ENCODE data around the gene HIVEP2.

The HIVEP2 gene

GRCh38 chr6:142726616-142727015 lies 218.4 kb downstream of the HIVEP2 start:
- peaks cover 16 to 20% of the 10 kb centered on the region in 2 donors for H3K4me1 Mint-ChIP-seq
- no peaks in the 10 kb centered on the region for H3K9me3 Mint-ChIP-seq
- H3K4me3 Mint-ChIP-seq, result no peak overlapping the region
- ATAC-seq (replicated peaks) (no peak), DNase-seq (no peak)
- no peaks in the 10 kb centered on the region for H3K36me3 Mint-ChIP-seq
- no peak overlapping the region for H3K27ac Mint-ChIP-seq
- H3K27me3 Mint-ChIP-seq, result peaks cover 0 to 8% of the 10 kb centered on the region in 2 donors

GRCh38 chr6:142725024-142725770 lies 219.8 kb downstream of the HIVEP2 start:
- no peaks in the 10 kb centered on the region for H3K9me3 Mint-ChIP-seq
- ATAC-seq (replicated peaks) (no peak), DNase-seq (no peak)
- no peaks in the 10 kb centered on the region for H3K36me3 Mint-ChIP-seq
- H3K4me3 Mint-ChIP-seq, result no peak overlapping the region
- H3K27ac Mint-ChIP-seq, result no peak overlapping the region
- peaks cover 0 to 8% of the 10 kb centered on the region in 2 donors for H3K27me3 Mint-ChIP-seq
- peaks cover 22 to 31% of the 10 kb centered on the region in 2 donors for H3K4me1 Mint-ChIP-seq

DNA sequence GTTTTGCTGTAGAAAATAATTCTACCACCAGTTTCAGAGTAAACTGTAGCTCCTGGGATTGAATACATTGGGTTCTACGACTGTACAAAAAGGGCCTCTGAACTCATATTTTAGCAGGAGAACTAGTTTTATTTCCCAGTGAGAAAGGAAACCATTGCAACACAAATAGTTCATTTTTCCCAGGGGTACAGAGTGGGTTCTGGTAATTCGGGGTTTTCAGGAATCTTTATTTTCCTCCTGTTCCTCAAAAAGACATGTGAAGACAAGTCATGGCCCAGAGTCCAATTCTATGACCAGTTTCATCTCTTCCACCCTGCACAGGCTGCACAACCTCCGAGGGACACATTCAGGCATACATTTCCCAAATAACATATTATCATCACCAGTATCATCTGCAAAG lies 222.1 kb downstream of the HIVEP2 start:
- peaks cover 4 to 9% of the 10 kb centered on the region in 2 donors for H3K36me3 Mint-ChIP-seq
- H3K27me3 Mint-ChIP-seq, result peaks cover 0 to 4% of the 10 kb centered on the region in 2 donors
- no peak overlapping the region for H3K27ac Mint-ChIP-seq
- DNase-seq, result no peak
- H3K4me3 Mint-ChIP-seq, result no peak overlapping the region
- no peak for ATAC-seq (replicated peaks)
- peaks cover 12 to 18% of the 10 kb centered on the region in 2 donors for H3K4me1 Mint-ChIP-seq
- peaks cover 11 to 12% of the 10 kb centered on the region in 2 donors for H3K9me3 Mint-ChIP-seq

DNA sequence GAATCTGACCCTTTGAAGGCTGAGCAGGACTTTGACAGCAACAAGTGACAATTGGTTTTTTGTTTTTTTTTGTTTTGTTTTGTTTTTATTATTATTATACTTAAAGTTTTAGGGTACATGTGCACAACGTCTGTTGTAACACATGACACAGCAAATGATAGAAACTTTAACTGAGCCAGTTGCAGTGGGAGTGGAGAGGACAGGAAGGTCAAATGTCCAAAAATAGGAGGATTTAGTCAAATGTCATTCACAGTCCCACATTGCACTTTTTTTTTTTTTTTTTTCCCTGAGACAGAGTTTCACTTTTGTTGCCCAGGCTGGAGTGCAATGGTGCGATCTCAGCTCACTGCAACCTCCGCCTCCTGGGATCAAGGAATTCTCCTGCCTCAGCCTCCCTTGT lies 223.0 kb downstream of the HIVEP2 start:
- Mint-ChIP-seq H3K4me3 (no peak overlapping the region), H3K36me3 (peaks cover 4 to 12% of the 10 kb centered on the region in 2 donors), H3K9me3 (peaks cover 11 to 16% of the 10 kb centered on the region in 2 donors)

GRCh38 chr6:142721215-142721920 lies 223.6 kb downstream of the HIVEP2 start:
- DNase-seq (no peak), ATAC-seq (replicated peaks) (peak in 1 of 2 donors; percentile 34)
- H3K4me1 Mint-ChIP-seq, result peaks cover 12 to 22% of the 10 kb centered on the region in 2 donors
- H3K36me3 Mint-ChIP-seq, result peaks cover 4 to 12% of the 10 kb centered on the region in 2 donors
- H3K9me3 Mint-ChIP-seq, result peaks cover 11 to 16% of the 10 kb centered on the region in 2 donors
- peak overlapping the region; percentile 25 to 57 for H3K4me3 Mint-ChIP-seq
- H3K27me3 Mint-ChIP-seq, result no peaks in the 10 kb centered on the region
- H3K27ac Mint-ChIP-seq, result no peak overlapping the region

More for the DNA sequence above, 223.0 kb downstream of the HIVEP2 start:
- peaks cover 0 to 4% of the 10 kb centered on the region in 2 donors for H3K27me3 Mint-ChIP-seq
- DNase-seq (no peak), ATAC-seq (replicated peaks) (no peak)
- peaks cover 12 to 18% of the 10 kb centered on the region in 2 donors for H3K4me1 Mint-ChIP-seq
- no peak overlapping the region for H3K27ac Mint-ChIP-seq

GRCh38 chr6:142718667-142719191 lies 226.2 kb downstream of the HIVEP2 start:
- ATAC-seq (replicated peaks), result no peak

GRCh38 chr6:142716097-142716496 lies 228.9 kb downstream of the HIVEP2 start:
- Mint-ChIP-seq H3K27me3 (no peaks in the 10 kb centered on the region), H3K27ac (no peak overlapping the region), H3K4me1 (peaks cover 11 to 22% of the 10 kb centered on the region in 2 donors), H3K4me3 (no peak overlapping the region), H3K9me3 (peaks cover 11 to 16% of the 10 kb centered on the region in 2 donors), H3K36me3 (peaks cover 4 to 12% of the 10 kb centered on the region in 2 donors)
- no peak for DNase-seq
- peak; percentile 63 to 82 for ATAC-seq (replicated peaks)

More at GRCh38 chr6:142718667-142719191, 226.2 kb downstream of the HIVEP2 start:
- H3K27me3 Mint-ChIP-seq, result no peaks in the 10 kb centered on the region
- no peak overlapping the region for H3K4me3 Mint-ChIP-seq
- peaks cover 19 to 34% of the 10 kb centered on the region in 2 donors for H3K4me1 Mint-ChIP-seq
- H3K9me3 Mint-ChIP-seq, result peaks cover 11 to 16% of the 10 kb centered on the region in 2 donors
- peaks cover 4 to 12% of the 10 kb centered on the region in 2 donors for H3K36me3 Mint-ChIP-seq
- no peak overlapping the region for H3K27ac Mint-ChIP-seq
- no peak for DNase-seq

DNA sequence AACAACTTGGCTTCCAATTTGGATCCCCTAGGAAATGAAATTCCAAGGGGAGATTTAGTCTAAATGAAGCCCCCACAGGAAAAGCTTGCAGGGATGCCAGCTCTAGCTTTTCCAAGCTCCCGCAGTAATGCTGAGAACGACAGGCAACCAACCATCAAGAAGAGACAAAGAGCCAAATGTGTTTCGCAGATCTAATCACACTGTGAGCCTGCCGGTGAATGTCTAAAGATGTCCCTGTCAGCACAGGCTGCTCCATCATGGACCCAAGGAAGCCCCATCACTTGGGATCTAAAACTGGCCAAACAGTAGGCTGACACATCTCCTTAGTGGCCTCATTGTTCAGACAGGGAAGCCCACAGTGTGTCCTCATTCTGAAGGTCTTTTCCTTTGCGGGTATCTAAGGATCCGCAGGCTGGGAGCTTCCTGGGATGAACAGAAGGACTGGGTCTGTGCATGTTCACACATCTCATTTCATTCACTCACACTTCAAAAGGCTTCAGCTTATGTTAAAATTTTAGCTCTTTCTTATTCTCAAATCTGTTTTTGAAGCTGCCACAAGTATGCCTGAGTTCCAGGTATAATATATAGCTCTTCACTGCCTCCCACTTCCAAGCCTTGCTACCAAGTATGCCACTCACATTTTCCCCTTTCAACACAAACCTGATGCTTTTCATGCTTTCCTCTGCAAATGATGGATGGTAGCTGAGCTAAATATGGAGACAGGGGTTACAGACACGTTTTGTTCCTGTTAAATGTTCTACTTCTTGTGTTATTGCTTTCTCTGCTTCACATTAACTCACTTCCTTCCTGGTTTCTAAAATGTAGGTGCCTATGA lies 229.8 kb downstream of the HIVEP2 start:
- H3K9me3 Mint-ChIP-seq, result peaks cover 11 to 16% of the 10 kb centered on the region in 2 donors
- no peaks in the 10 kb centered on the region for H3K27me3 Mint-ChIP-seq
- peak in 1 of 2 donors; percentile 36 for ATAC-seq (replicated peaks)
- no peak overlapping the region for H3K27ac Mint-ChIP-seq
- DNase-seq, result no peak
- H3K36me3 Mint-ChIP-seq, result peaks cover 4 to 12% of the 10 kb centered on the region in 2 donors
- peaks cover 10 to 17% of the 10 kb centered on the region in 2 donors for H3K4me1 Mint-ChIP-seq
- H3K4me3 Mint-ChIP-seq, result no peak overlapping the region

GRCh38 chr6:142713959-142714358 lies 231.0 kb downstream of the HIVEP2 start:
- no peaks in the 10 kb centered on the region for H3K27me3 Mint-ChIP-seq
- H3K9me3 Mint-ChIP-seq, result peaks cover 4 to 9% of the 10 kb centered on the region in 2 donors

DNA sequence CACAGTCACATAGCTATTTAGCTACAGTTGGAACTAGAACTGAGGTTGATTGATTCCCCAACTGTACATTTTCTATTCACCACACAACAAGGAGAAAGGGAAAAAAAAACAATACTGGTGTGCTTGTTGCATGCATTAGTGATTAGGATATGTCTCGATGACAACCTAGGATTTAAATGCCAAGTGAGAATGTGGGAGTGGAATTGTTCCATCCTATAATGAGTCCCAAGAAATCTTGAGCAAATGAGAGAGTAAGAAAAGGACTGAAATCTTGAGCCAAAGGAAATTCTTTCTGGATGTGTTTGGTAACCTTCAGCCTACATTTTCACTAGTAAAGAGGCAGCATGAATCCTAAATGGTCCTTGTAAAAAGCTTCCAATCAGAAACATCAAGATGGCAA lies 232.7 kb downstream of the HIVEP2 start:
- H3K4me3 Mint-ChIP-seq, result no peak overlapping the region
- H3K27me3 Mint-ChIP-seq, result no peaks in the 10 kb centered on the region
- peaks cover 10 to 19% of the 10 kb centered on the region in 2 donors for H3K4me1 Mint-ChIP-seq
- no peak for ATAC-seq (replicated peaks)
- H3K27ac Mint-ChIP-seq, result no peak overlapping the region
- no peaks in the 10 kb centered on the region for H3K36me3 Mint-ChIP-seq
- DNase-seq, result no peak
- peaks cover 0 to under 1% of the 10 kb centered on the region in 2 donors for H3K9me3 Mint-ChIP-seq

More at GRCh38 chr6:142713959-142714358, 231.0 kb downstream of the HIVEP2 start:
- H3K36me3 Mint-ChIP-seq, result peaks cover 0 to 8% of the 10 kb centered on the region in 2 donors
- DNase-seq (no peak), ATAC-seq (replicated peaks) (no peak)
- peaks cover 10 to 17% of the 10 kb centered on the region in 2 donors for H3K4me1 Mint-ChIP-seq
- H3K4me3 Mint-ChIP-seq, result no peak overlapping the region
- no peak overlapping the region for H3K27ac Mint-ChIP-seq

DNA sequence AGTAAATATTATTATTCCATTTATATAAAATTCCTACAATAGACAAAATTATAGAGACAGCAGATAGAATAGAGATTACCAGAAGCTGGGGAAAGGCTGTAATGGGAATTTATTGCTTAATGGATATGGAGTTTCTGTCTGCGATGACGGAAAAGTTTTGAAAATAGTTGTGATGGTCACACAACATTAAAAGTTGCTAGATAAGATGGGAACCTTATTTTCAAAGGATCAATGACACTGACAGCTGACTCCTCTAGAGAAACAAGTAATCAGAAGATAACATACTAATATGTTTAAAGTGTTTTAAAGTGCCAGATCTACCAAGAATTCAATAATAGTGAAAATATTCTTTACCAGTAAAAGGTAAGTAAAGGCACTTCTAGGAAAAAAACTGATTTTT lies 236.3 kb downstream of the HIVEP2 start:
- DNase-seq (no peak), ATAC-seq (replicated peaks) (no peak)
- Mint-ChIP-seq H3K4me1 (peaks cover 13 to 20% of the 10 kb centered on the region in 2 donors), H3K27me3 (no peaks in the 10 kb centered on the region), H3K27ac (no peak overlapping the region), H3K9me3 (no peaks in the 10 kb centered on the region), H3K4me3 (no peak overlapping the region), H3K36me3 (no peaks in the 10 kb centered on the region)

GRCh38 chr6:142707255-142707654 lies 237.7 kb downstream of the HIVEP2 start:
- peaks cover 0 to 1% of the 10 kb centered on the region in 2 donors for H3K9me3 Mint-ChIP-seq
- no peak for ATAC-seq (replicated peaks)
- no peak overlapping the region for H3K27ac Mint-ChIP-seq
- peaks cover 0 to 2% of the 10 kb centered on the region in 2 donors for H3K36me3 Mint-ChIP-seq
- peaks cover 22 to 29% of the 10 kb centered on the region in 2 donors for H3K4me1 Mint-ChIP-seq
- H3K4me3 Mint-ChIP-seq, result no peak overlapping the region
- no peak for DNase-seq
- no peaks in the 10 kb centered on the region for H3K27me3 Mint-ChIP-seq

DNA sequence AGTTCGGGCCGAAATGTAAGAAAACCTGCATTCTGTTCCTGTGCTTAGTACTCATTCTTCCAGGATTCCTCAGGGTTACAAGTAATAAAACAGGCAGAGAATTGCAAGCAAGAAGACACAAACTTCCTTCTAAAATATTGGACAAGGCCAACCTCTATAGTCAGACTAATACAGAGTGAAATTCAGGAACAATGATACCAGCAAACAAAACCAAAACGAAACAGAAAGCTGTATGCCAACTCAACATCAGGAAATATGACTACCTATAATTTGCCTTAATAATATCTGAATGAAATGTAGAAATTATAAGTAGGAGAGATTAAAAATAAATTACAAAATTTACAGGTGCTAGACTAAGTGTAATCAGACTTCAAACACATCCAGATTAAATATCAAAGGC lies 238.8 kb downstream of the HIVEP2 start:
- Mint-ChIP-seq H3K4me1 (peaks cover 22 to 34% of the 10 kb centered on the region in 2 donors), H3K9me3 (peaks cover 0 to 1% of the 10 kb centered on the region in 2 donors), H3K27ac (no peak overlapping the region), H3K27me3 (no peaks in the 10 kb centered on the region), H3K4me3 (no peak overlapping the region), H3K36me3 (peaks cover 0 to 2% of the 10 kb centered on the region in 2 donors)
- ATAC-seq (replicated peaks) (no peak), DNase-seq (no peak)

All from stimulated activated naive B cell treated with anti-CD40 and anti-IgM and Interleukin-4, amounts not matched to agents 10 μg/mL and 1 μg/mL and 100 μg/mL, for 72 hours (primary cell).